GM12878 (cell line): ENCODE results near the gene HOGA1. TPM values are rescaled to one million over a fixed set of nuclear protein-coding genes. Genes with fewer than 3 reads are reported as not detected.

Experiments used
- ATAC-seq: fragments of 200-7000 bp; cut with Tn5 transposase; 3 replicates; pipeline ENCODE4 v1.9.1; 2020; ENCODE audit warnings: mild to moderate bottlenecking, moderate library complexity
- BruUV-seq: library from RNA; stranded (reverse); fragments of 400-500 nt; replicated peaks from 2 replicates; lab custom pipeline; 2021; lab: Mats Ljungman, UMichigan
- CTCF ChIA-PET: fragments of 300-600 bp; sonication (Branson Sonifier 250); formaldehyde crosslinking; extraction: SDS; loops from one replicate; lab custom pipeline; 2021; ENCODE audit warnings: inconsistent platforms; lab: Yijun Ruan, JAX
- POLR2A ChIA-PET: fragments of 350-600 bp; formaldehyde crosslinking; extraction: SDS; loops from one replicate; lab custom pipeline; 2021; ENCODE audit warnings: inconsistent platforms; lab: Charles Lee
- RAD21 ChIA-PET: fragments of 300-600 bp; sonication (Branson Sonifier 250); formaldehyde crosslinking; loops from one replicate; lab custom pipeline; 2023; ENCODE audit warnings: antibody characterized with exemption; ENCODE audit not compliant: unreplicated experiment; lab: Charles Lee
- SMC1A ChIA-PET: fragments of 300-600 bp; sonication (Branson Sonifier 250); formaldehyde crosslinking; loops from one replicate; lab custom pipeline; 2023; ENCODE audit not compliant: unreplicated experiment, uncharacterized antibody; lab: Charles Lee
- DNase-seq: peaks from one replicate; pipeline ENCODE4 v3.0.0-alpha.2; 2011; ENCODE audit warnings: low read depth, low spot score
- FAIRE-seq: peaks from 3 replicates; lab custom pipeline; 2011; peaks lifted over from hg19 to GRCh38; lab: Jason Lieb, UNC
- H2AFZ ChIP-seq: 2 replicates; pipeline ENCODE4 v1.6.0; 2011; ENCODE audit warnings: low read depth, low read length, control low read depth; ENCODE audit not compliant: control insufficient read depth
- H3K27ac ChIP-seq: 2 replicates; pipeline ENCODE4 v1.5.1; 2011; ENCODE audit warnings: control low read depth; ENCODE audit not compliant: control insufficient read depth, insufficient read depth
- H3K27me3 ChIP-seq, 2 experiments: replicated peaks in 1 of 2; 2 replicates each; pipeline versions ENCODE4 v1.6.0 to v1.6.1; 2011; ENCODE audit warnings: low read length in 1 of 2; ENCODE audit not compliant: control insufficient read depth in 2 of 2, insufficient read depth in 2 of 2
- H3K36me3 ChIP-seq, 2 experiments: 2 replicates each; pipeline ENCODE4 v1.5.1; 2011; ENCODE audit warnings: low read length in 1 of 2; ENCODE audit not compliant: control insufficient read depth in 2 of 2, insufficient read depth in 2 of 2
- H3K4me1 ChIP-seq: 2 replicates; pipeline ENCODE4 v1.6.1; 2011; ENCODE audit warnings: mild to moderate bottlenecking, low read length, moderate library complexity, mixed read lengths; ENCODE audit not compliant: control insufficient read depth, insufficient read depth
- H3K4me2 ChIP-seq: 2 replicates; pipeline ENCODE4 v1.6.0; 2011; ENCODE audit warnings: control low read depth; ENCODE audit not compliant: control insufficient read depth, insufficient read depth
- H3K4me3 ChIP-seq: fragments of 200-600 bp; sonication (generic); 2 replicates; pipeline ENCODE4 v1.5.1; 2016
- H3K79me2 ChIP-seq: 2 replicates; pipeline ENCODE4 v1.6.0; 2011; ENCODE audit warnings: low read length; ENCODE audit not compliant: control insufficient read depth, insufficient read depth
- H3K9ac ChIP-seq: 2 replicates; pipeline ENCODE4 v1.8.0; 2011; ENCODE audit warnings: low read length, control low read depth, mixed read lengths; ENCODE audit not compliant: control insufficient read depth, insufficient read depth
- H3K9me3 ChIP-seq: replicated peaks from 3 replicates; pipeline ENCODE4 v1.5.1; 2011; ENCODE audit warnings: mild to moderate bottlenecking, low read length; ENCODE audit not compliant: control insufficient read depth, insufficient read depth
- H4K20me1 ChIP-seq: 2 replicates; pipeline ENCODE4 v1.6.0; 2011; ENCODE audit not compliant: control insufficient read depth, insufficient read depth
- HDAC2 ChIP-seq: fragments of 200-600 bp; sonication (generic); IDR thresholded peaks from 2 replicates; pipeline ENCODE4 v1.6.1; 2017
- LARP7 ChIP-seq: fragments of 450-650 bp; IDR thresholded peaks from 2 replicates; pipeline ENCODE4 v1.6.1; 2017; ENCODE audit warnings: mild to moderate bottlenecking
- NRF1 ChIP-seq: conservative IDR thresholded peaks from 2 replicates; pipeline ENCODE4 v1.6.1; 2011; ENCODE audit warnings: mild to moderate bottlenecking, low read depth, low read length, improper control_type of control experiment
- PAX8 ChIP-seq: fragments of 450-650 bp; IDR thresholded peaks from 2 replicates; pipeline ENCODE4 v1.6.1; 2017; ENCODE audit warnings: mild to moderate bottlenecking, moderate library complexity
- RFX5 ChIP-seq: IDR thresholded peaks from 2 replicates; pipeline ENCODE4 v1.6.1; 2011; ENCODE audit warnings: low read depth, low read length, improper control_type of control experiment
- STAT1 ChIP-seq: fragments of 450-650 bp; conservative IDR thresholded peaks from 2 replicates; pipeline ENCODE4 v1.6.1; 2014; ENCODE audit warnings: antibody characterized with exemption, mild to moderate bottlenecking
- ZBTB33 ChIP-seq: fragments of 450-650 bp; IDR thresholded peaks from 2 replicates; pipeline ENCODE4 v1.6.1; 2017; ENCODE audit warnings: mild to moderate bottlenecking
- in situ Hi-C: fragments of 300-500 bp; cut with MboI; formaldehyde crosslinking; loops from 9 replicates; pipeline ENCODE4 v1.14.3; 2018; ENCODE audit warnings: mixed read lengths
- intact Hi-C: fragments of 100-400 bp; cut with micrococcal nuclease; formaldehyde crosslinking; loops from one replicate; pipeline ENCODE4 v1.14.2; 2022; ENCODE audit not compliant: unreplicated experiment
- polyA plus RNA-seq, 11 experiments: library from polyadenylated mRNA; depleted of rRNA in 4 of 11; unstranded in 6 of 11; stranded (reverse) in 5 of 11; fragments of >200 nt; fragmentation: Nextera tagmentation in 4 of 11; fragmentation: Illumina TruSeq in 1 of 11; extraction: Ambion mirVana in 4 of 11; extraction: Trizol in 1 of 11; gene quantifications; 1 replicate in 1 of 11; 2 replicates in 10 of 11; pipeline versions ENCODE4 v1.2.1 to v1.2.3, GENCODE V29; 2011 to 2016; ENCODE audit warnings: inconsistent platforms in 2 of 11, missing spikeins in 2 of 11, low read depth in 1 of 11
- total RNA-seq, 4 experiments: library from RNA; depleted of rRNA in 3 of 4; stranded (reverse); fragments of >200 nt in 3 of 4; fragmentation: Illumina TruSeq in 1 of 4; extraction: Trizol in 1 of 4; gene quantifications; 2 replicates each; pipeline versions ENCODE4 v1.2.1 to v1.2.3, GENCODE V29; 2013 to 2021
- TF ChIP-seq, protein P1 (sequence below): IDR thresholded peaks from 2 replicates; pipeline ENCODE4 v1.6.1; 2011; ENCODE audit warnings: borderline replicate concordance, low read depth, mild to moderate bottlenecking, moderate library complexity, low read length; ENCODE audit not compliant: insufficient read depth, poor library complexity, severe bottlenecking

HOGA1 gene
- total and polyA plus RNA-seq, 10 of the 15 experiments (the other 5 are each of a cell fraction or from before 2014, with no cell fraction given): 0.01 to 0.19 (median 0.06) TPM; not detected in 6

GRCh38 chr10:97631098-97631497 is 46.9 kb downstream of the HOGA1 start:
- no peak overlapping the region for H3K4me2 ChIP-seq
- no peak overlapping the region for H2AFZ ChIP-seq
- no peak overlapping the region for H3K4me3 ChIP-seq
- SMC1A ChIA-PET: no interaction called here
- no peak overlapping the region for H3K27ac ChIP-seq
- RAD21 ChIA-PET: no interaction called here
- intact Hi-C loops: no loop called here
- no peaks in the 10 kb centered on the region for H3K27me3 ChIP-seq
- ATAC-seq (no peak), DNase-seq (no peak), FAIRE-seq (no peak)
- no TSS peak for BruUV-seq
- TF ChIP-seq PAX8 (no peak), NRF1 (no peak), STAT1 (no peak), HDAC2 (no peak), LARP7 (no peak), RFX5 (no peak), ZBTB33 (no peak)
- TF ChIP-seq, protein P1, sequence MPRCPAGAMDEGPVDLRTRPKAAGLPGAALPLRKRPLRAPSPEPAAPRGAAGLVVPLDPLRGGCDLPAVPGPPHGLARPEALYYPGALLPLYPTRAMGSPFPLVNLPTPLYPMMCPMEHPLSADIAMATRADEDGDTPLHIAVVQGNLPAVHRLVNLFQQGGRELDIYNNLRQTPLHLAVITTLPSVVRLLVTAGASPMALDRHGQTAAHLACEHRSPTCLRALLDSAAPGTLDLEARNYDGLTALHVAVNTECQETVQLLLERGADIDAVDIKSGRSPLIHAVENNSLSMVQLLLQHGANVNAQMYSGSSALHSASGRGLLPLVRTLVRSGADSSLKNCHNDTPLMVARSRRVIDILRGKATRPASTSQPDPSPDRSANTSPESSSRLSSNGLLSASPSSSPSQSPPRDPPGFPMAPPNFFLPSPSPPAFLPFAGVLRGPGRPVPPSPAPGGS: no peak
- no peaks in the 10 kb centered on the region for H4K20me1 ChIP-seq
- CTCF ChIA-PET: no interaction called here
- H3K9me3 ChIP-seq: no peaks in the 10 kb centered on the region
- in situ Hi-C loops: no loop called here
- H3K4me1 ChIP-seq: no peaks in the 10 kb centered on the region
- no peak overlapping the region for H3K9ac ChIP-seq
- no peaks in the 10 kb centered on the region for H3K79me2 ChIP-seq
- H3K36me3 ChIP-seq: no peaks in the 10 kb centered on the region
- POLR2A ChIA-PET: no interaction called here
